Epidermal melanocyte (primary cell): ENCODE measurements around the gene ATP1A2.
"Not testable (repeated sequence)": the region's sequence is repeated elsewhere in the genome, so short reads cannot be mapped to it uniquely, and the experiment has no call there.

Experiments used
- DNase-seq: peaks from one replicate; pipeline ENCODE4 v3.0.0; 2011; ENCODE audit warnings: low spot score; ENCODE audit not compliant: insufficient read length

The ATP1A2 gene

GRCh38 chr1:160099716-160100375 lies 15.7 kb upstream of the ATP1A2 start:
- no peak for DNase-seq

- peak; percentile 90 for DNase-seq
Observed at GRCh38 chr1:160101037-160101716, 14.4 kb upstream of the ATP1A2 start.

- no peak for DNase-seq
Observed at GRCh38 chr1:160101717-160102522, 13.6 kb upstream of the ATP1A2 start.

GRCh38 chr1:160103658-160104408 lies 11.7 kb upstream of the ATP1A2 start:
- DNase-seq, result no peak

GRCh38 chr1:160104486-160104885 lies 11.1 kb upstream of the ATP1A2 start:
- DNase-seq, result no peak

GRCh38 chr1:160105155-160105554 lies 10.4 kb upstream of the ATP1A2 start:
- no peak for DNase-seq

GRCh38 chr1:160107512-160107911 lies 8.0 kb upstream of the ATP1A2 start:
- no peak for DNase-seq

- no peak for DNase-seq
Observed at GRCh38 chr1:160108888-160109662, 6.5 kb upstream of the ATP1A2 start.

GRCh38 chr1:160109686-160110085 lies 5.9 kb upstream of the ATP1A2 start:
- DNase-seq, result no peak

GRCh38 chr1:160111462-160111861 lies 4.1 kb upstream of the ATP1A2 start:
- not testable (repeated sequence) for DNase-seq

- no peak for DNase-seq
Observed at GRCh38 chr1:160112357-160112756, 3.2 kb upstream of the ATP1A2 start.

- DNase-seq, result no peak
Observed at GRCh38 chr1:160113407-160113806, 2.2 kb upstream of the ATP1A2 start.

- no peak for DNase-seq
Observed at GRCh38 chr1:160114085-160114484, 1.5 kb upstream of the ATP1A2 start.

GRCh38 chr1:160116283-160117147 lies 956 bp downstream of the ATP1A2 start:
- DNase-seq, result no peak

GRCh38 chr1:160117300-160117699 lies 1.7 kb downstream of the ATP1A2 start:
- no peak for DNase-seq

- no peak for DNase-seq
Observed at GRCh38 chr1:160117709-160118183, 2.2 kb downstream of the ATP1A2 start.

GRCh38 chr1:160118928-160119327 lies 3.4 kb downstream of the ATP1A2 start:
- DNase-seq, result no peak

GRCh38 chr1:160120797-160121196 lies 5.2 kb downstream of the ATP1A2 start:
- no peak for DNase-seq

GRCh38 chr1:160121388-160121787 lies 5.8 kb downstream of the ATP1A2 start:
- no peak for DNase-seq
